RPMI7951 (cell line): Measurements from ENCODE around the gene LYSET. TPM values are rescaled to one million over a fixed set of nuclear protein-coding genes. Genes with fewer than 3 reads are reported as not detected.
A peak's percentile ranks its signal among the peaks of the same experiment; 100 is the strongest.
"Not testable (repeated sequence)": the region's sequence is repeated elsewhere in the genome, so short reads cannot be mapped to it uniquely, and the experiment has no call there.

Experiments
- DNase-seq: peaks from one replicate; pipeline ENCODE4 v3.0.0-alpha.2; 2012; ENCODE audit warnings: low read depth
- total RNA-seq: library from RNA; depleted of rRNA; stranded (reverse); fragments of >200 nt; shearing (Covaris generic); gene quantifications from 2 replicates; pipeline ENCODE4 v1.2.3, GENCODE V29; 2014; rRNA removed

LYSET gene
- total RNA-seq, 1 experiment from 2014 or later, result 15.4 TPM

GRCh38 chr14:93223565-93223964 lies 38.4 kb downstream of the LYSET start:
- DNase-seq, result no peak

DNA sequence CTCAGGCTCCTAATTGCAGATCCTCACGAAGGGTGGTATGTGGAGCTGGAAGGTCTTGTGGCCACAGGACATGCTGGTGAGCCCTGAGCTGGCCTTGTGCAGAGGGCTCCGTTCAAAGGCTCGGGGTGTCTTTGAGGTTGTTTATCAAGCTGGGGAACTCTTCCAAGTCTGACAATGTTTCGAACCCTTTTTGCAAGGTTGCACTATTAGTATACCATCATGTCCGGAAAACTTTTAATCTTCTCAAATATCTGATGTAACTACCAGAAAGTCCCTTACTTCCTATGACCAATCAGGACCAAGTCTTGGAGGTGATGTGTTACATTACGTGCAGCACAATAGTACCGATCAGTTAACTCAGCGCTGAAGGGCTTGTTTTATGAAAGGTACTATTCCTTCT lies 43.4 kb downstream of the LYSET start:
- no peak for DNase-seq

DNA sequence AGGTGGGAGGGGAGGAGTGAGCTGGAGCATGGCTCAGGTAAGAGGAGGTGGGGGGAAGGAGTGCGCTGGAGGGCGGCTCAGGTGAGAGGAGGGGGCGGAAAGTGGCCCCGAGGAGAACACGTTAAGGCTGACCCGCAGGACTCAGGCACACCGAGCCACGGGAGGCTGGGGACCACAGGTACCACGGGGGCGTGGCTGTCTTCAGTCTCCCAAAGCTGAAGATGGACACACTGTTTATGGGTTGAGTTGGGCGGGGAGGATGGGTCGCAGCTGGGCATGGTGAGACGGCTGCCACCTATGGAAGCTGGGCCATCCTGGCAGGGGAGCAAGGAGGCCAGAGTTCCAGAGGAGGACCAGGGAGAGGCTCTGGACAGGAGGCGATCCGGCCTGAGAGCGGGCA lies 45.4 kb downstream of the LYSET start:
- no peak for DNase-seq

- peak; percentile 70 for DNase-seq
These were observed 46.2 kb downstream of the LYSET start for GRCh38 chr14:93231129-93231979.

DNA sequence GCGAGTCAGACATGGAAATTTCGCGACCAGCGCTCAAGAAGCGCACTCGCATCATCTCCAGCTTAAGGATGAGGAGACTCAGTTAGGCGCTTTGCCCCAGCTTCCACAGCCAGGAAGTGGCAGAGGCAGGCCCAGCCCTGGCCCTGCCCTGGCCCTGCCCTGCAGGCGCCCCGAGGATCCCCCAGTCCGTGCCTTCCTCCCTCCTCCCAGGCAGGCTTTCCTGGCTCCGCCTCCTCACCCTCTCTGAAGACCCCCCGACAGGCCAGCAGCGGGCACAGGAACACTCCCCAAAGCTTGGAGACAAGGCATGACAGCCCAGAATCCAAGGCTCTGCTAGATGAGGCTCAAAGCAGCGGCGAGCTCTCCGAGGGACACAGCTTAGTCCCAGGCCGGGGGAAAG lies 47.0 kb downstream of the LYSET start:
- DNase-seq, result no peak

DNA sequence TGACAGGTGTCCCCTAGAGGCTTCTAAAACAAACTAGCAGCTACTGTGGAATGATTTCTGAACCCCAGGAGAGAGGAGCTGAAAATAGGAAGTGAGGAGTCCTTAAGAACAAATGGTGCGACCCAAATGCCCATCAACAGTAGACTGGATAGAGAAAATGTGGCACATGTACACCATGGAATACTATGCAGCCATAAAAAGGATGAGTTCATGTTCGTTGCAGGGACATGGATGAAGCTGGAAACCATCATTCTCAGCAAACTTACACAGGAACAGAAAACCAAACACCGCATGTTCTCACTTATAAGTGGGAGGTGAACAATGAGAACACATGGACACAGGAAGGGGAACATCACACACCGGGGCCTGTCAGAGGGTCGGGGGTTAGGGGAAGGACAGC lies 48.0 kb downstream of the LYSET start:
- DNase-seq, result not testable (repeated sequence)

DNA sequence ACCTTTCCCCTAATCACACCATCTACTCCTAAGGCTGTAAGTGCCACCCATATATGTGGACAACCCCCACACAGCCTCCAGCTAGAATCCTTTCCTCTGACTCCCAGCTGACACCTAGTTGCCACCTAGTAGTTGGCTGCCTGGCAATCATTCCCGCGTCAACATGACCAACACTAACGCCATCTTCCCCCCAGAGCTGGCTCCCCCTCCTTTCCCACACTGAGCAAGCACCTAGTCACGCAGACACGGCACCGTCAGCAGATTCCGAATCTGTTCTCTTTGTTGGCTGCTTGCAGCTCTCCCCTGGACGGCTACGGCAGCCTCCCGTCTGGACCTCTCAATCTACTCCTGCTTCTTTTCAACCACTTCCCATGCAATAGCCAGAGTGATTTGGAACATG lies 49.7 kb downstream of the LYSET start:
- DNase-seq, result peak; percentile 67

Other genes with a start within 250 kb of the LYSET start
- gene ITPK1, start 69.4 kb upstream of the LYSET start, total RNA-seq, result 7.7 and 14.0 TPM in 2 replicates
- gene MOAP1, start 420 bp upstream of the LYSET start, total RNA-seq, result 6.5 and 9.3 TPM in 2 replicates
- 35.4 and 49.2 TPM in 2 replicates for gene GON7, start 21.7 kb downstream of the LYSET start, total RNA-seq
- 59.6 and 71.9 TPM in 2 replicates for gene UBR7, start 21.9 kb downstream of the LYSET start, total RNA-seq
- 9.5 and 11.3 TPM in 2 replicates for gene BTBD7, start 147.7 kb downstream of the LYSET start, total RNA-seq
- gene COX8C, start 161.9 kb downstream of the LYSET start, total RNA-seq, result not detected in 2 replicates
- gene UNC79, start 245.6 kb downstream of the LYSET start, total RNA-seq, result under 0.01 TPM in 1 of 2 replicates, not detected in the other